ENCODE measurements around the gene KLHDC2.
A peak's percentile ranks its signal among the peaks of the same experiment; 100 is the strongest.
"Not testable (repeated sequence)": the region's sequence is repeated elsewhere in the genome, so short reads cannot be mapped to it uniquely, and the experiment has no call there.

The KLHDC2 gene, protein sequence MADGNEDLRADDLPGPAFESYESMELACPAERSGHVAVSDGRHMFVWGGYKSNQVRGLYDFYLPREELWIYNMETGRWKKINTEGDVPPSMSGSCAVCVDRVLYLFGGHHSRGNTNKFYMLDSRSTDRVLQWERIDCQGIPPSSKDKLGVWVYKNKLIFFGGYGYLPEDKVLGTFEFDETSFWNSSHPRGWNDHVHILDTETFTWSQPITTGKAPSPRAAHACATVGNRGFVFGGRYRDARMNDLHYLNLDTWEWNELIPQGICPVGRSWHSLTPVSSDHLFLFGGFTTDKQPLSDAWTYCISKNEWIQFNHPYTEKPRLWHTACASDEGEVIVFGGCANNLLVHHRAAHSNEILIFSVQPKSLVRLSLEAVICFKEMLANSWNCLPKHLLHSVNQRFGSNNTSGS

DNA sequence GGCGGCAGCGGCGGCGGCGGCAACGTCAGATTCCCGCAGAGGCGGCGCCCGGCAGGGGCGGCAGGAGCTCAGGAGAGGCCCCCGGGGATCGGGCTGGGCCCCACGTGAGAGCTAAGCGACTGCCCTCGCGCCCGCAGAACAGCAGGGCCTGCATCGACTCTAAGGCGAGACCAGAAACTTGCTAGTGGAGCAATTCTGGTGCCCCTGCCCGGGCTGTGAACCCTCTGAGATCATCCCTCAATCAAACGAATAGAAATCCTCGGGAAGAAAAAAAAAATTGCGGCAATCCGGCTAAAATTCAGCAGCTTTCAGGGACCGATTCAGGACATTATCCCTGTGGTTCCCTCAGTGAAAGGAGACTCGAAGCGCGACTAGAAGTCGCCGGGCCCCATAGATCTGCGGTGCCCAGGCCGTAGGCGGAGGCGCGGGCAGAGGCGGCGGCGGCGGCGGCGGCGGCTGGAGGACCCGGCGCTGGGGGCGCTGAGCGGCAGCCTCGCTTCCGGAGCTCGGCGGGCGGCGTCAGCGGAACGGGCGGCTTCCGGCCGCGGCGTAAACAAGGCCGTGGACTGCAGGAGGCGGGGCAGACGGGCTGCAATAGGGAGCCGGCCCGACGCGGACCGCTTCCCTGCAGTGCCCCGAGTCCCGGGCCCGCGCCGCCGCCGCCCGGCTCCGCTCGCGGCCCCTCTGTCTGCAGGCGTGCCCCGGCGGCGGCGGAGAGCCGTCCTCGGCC lies at the start of gene KLHDC2:
TSS of gene KLHDC2 (plus strand) at position 583 of the 730 bp plus-strand sequence. CDS start 316 bp downstream, outside the sequence.
- peak within 1 kb of the TSS; percentile 89 for H3K4me3 ChIP-seq (ENCODE audit: low read depth, low read length)
- 0 out of 2 replicates have a peak, but pooled peaks have one; percentile 3 for TF ChIP-seq CTCF (IDR thresholded peaks at IDR 0.05; ENCODE audit: borderline replicate concordance, insufficient read depth, low read depth, low read length)

- no peak for TF ChIP-seq CTCF (IDR thresholded peaks at IDR 0.05; ENCODE audit: borderline replicate concordance, insufficient read depth, low read depth, low read length)
These were observed 47.2 kb upstream of the KLHDC2 start for GRCh38 chr14:49720744-49721143.

DNA sequence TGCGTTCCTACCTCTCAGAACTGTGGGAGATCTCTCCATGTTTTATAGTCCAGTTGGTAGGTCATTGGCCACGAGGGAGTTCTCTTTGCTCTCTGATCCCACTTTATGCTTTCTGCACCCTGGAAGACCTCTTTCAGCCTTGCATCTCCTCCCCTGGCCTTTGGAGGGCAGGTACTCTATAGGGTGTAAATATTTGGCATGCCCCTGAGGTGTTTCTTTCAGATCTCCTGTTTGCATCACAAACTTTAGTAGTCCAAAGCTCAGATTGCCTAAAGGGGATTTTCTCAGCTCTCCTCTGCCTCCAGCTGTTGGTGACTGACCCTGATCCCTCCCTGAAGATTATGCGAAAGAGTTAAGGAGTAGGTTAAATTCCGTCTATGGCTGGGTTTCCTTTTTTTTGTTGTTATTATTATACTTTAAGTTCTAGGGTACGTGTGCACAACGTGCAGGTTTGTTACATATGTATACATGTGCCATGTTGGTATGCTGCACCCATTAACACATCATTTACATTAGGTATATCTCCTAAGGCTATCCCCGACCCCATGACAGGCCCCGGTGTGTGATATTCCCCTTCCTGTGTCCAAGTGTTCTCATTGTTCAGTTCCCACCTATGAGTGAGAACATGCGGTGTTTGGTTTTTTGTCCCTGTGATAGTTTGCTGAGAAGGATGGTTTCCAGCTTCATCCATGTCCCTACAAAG lies 46.1 kb upstream of the KLHDC2 start:
- not testable (repeated sequence) for H3K4me3 ChIP-seq (ENCODE audit: low read depth, low read length)

More at GRCh38 chr14:49720744-49721143, 47.2 kb upstream of the KLHDC2 start:
- no peak overlapping the region for H3K4me3 ChIP-seq (ENCODE audit: low read depth, low read length)

DNA sequence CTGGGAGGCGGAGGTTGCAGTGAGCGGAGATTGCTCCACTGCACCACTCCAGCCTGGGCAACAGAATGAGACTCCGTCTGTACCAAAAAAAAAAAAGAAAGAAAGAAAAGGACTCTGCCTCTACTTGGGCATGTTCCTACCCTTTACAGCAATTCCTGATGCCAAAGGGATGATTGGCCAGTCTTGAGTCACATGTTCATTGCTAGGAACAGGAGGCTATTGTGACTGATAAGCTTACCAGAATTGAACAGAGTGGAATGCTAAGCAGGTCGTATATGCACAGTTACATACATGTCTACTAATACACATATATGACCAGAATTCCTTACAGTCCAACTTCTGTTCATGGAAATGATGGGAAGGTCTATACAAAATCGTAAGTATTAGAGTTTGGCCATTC lies 40.8 kb upstream of the KLHDC2 start:
- no peak overlapping the region for H3K4me3 ChIP-seq (ENCODE audit: low read depth, low read length)
- TF ChIP-seq CTCF (IDR thresholded peaks at IDR 0.05; ENCODE audit: borderline replicate concordance, insufficient read depth, low read depth, low read length), result no peak

- TF ChIP-seq CTCF (IDR thresholded peaks at IDR 0.05; ENCODE audit: borderline replicate concordance, insufficient read depth, low read depth, low read length), result no peak
- H3K4me3 ChIP-seq (ENCODE audit: low read depth, low read length), result no peak overlapping the region
These were observed 35.1 kb upstream of the KLHDC2 start for GRCh38 chr14:49732896-49733295.

DNA sequence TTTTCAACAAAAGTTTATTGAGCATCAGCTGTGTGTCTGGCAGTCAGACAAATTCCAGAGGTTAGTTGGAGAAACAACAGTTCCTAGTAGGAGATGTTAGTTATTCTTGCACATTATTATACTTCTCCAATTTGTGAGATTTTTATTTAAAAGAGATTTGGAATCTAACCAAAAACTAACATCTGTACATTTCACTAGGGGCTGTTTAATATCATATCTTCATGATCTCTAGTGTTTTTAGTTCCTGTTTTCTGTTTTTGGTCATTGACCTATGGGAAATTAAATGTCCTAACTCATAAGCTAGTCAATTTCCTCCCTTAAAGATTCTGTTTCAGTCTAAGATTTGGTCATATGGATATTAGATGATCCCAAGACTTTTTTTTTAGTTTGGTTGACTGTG lies 34.1 kb upstream of the KLHDC2 start:
- no peak overlapping the region for H3K4me3 ChIP-seq (ENCODE audit: low read depth, low read length)
- TF ChIP-seq CTCF (IDR thresholded peaks at IDR 0.05; ENCODE audit: borderline replicate concordance, insufficient read depth, low read depth, low read length), result no peak

DNA sequence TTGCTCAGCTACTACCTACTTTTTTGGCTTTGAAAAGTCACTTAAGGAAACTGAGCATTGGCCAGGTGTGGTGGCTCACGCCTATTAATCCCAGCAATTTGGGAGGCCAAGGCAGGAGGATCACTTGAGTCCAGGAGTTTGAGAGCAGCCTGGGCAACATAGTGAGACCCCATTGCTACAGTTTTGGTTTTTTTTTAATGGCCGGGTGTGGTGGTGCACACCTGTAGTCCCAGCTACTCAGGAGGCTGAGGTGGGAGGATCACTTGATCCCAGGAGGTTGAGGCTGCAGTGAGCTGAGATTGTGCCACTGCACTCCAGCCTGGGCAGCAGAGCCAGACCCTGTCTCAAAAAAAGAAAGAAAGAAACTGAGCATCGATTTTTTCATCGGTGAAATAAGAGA lies 32.3 kb upstream of the KLHDC2 start:
- not testable (repeated sequence) for H3K4me3 ChIP-seq (ENCODE audit: low read depth, low read length)
